ENCODE measurements around the gene IGF2BP3. TPM values are rescaled to one million over a fixed set of nuclear protein-coding genes. Genes with fewer than 3 reads are reported as not detected.
A peak's percentile ranks its signal among the peaks of the same experiment; 100 is the strongest.

Gene IGF2BP3
- total RNA-seq, 1 donor from 2014 or later = 44.0 TPM

- TF ChIP-seq, protein P1, sequence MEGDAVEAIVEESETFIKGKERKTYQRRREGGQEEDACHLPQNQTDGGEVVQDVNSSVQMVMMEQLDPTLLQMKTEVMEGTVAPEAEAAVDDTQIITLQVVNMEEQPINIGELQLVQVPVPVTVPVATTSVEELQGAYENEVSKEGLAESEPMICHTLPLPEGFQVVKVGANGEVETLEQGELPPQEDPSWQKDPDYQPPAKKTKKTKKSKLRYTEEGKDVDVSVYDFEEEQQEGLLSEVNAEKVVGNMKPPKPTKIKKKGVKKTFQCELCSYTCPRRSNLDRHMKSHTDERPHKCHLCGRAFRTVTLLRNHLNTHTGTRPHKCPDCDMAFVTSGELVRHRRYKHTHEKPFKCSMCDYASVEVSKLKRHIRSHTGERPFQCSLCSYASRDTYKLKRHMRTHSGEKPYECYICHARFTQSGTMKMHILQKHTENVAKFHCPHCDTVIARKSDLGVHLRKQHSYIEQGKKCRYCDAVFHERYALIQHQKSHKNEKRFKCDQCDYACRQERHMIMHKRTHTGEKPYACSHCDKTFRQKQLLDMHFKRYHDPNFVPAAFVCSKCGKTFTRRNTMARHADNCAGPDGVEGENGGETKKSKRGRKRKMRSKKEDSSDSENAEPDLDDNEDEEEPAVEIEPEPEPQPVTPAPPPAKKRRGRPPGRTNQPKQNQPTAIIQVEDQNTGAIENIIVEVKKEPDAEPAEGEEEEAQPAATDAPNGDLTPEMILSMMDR (IDR thresholded peaks at IDR 0.05; ENCODE audit: insufficient read depth, low read length, poor library complexity, severe bottlenecking) = no peak
- H3K36me3 ChIP-seq (ENCODE audit: control insufficient read depth, insufficient read depth, low read length) = no peaks in the 10 kb centered on the region
- H3K27me3 ChIP-seq (ENCODE audit: control insufficient read depth, insufficient read depth, low read length) = no peaks in the 10 kb centered on the region
- no peak overlapping the region for H3K4me3 ChIP-seq (ENCODE audit: low read depth, low read length)
- no peak for DNase-seq (ENCODE audit: low read depth)
Observed at GRCh38 chr7:23476286-23477156, 6.2 kb upstream of the IGF2BP3 start.

GRCh38 chr7:23475576-23475839, 5.2 kb upstream of the IGF2BP3 start:
- DNase-seq (ENCODE audit: low read depth) = no peak
- no peak overlapping the region for H3K4me3 ChIP-seq (ENCODE audit: low read depth, low read length)
- TF ChIP-seq, protein P1 (IDR thresholded peaks at IDR 0.05; ENCODE audit: insufficient read depth, low read length, poor library complexity, severe bottlenecking) = no peak

GRCh38 chr7:23474829-23475575, 4.7 kb upstream of the IGF2BP3 start:
- TF ChIP-seq, protein P1 (IDR thresholded peaks at IDR 0.05; ENCODE audit: insufficient read depth, low read length, poor library complexity, severe bottlenecking) = no peak
- Histone ChIP-seq H3K27me3 (ENCODE audit: control insufficient read depth, insufficient read depth, low read length) (no peaks in the 10 kb centered on the region), H3K4me3 (ENCODE audit: low read depth, low read length) (peak overlapping the region; percentile 74), H3K36me3 (ENCODE audit: control insufficient read depth, insufficient read depth, low read length) (no peaks in the 10 kb centered on the region)
- no peak for DNase-seq (ENCODE audit: low read depth)

More at GRCh38 chr7:23475576-23475839, 5.2 kb upstream of the IGF2BP3 start:
- Histone ChIP-seq H3K27me3 (ENCODE audit: control insufficient read depth, insufficient read depth, low read length) (no peaks in the 10 kb centered on the region), H3K36me3 (ENCODE audit: control insufficient read depth, insufficient read depth, low read length) (no peaks in the 10 kb centered on the region)

GRCh38 chr7:23474094-23474828, 4.0 kb upstream of the IGF2BP3 start:
- Histone ChIP-seq H3K4me3 (ENCODE audit: low read depth, low read length) (peak overlapping the region; percentile 74), H3K27me3 (ENCODE audit: control insufficient read depth, insufficient read depth, low read length) (no peaks in the 10 kb centered on the region), H3K36me3 (ENCODE audit: control insufficient read depth, insufficient read depth, low read length) (no peaks in the 10 kb centered on the region)
- DNase-seq (ENCODE audit: low read depth) = peak; percentile 81
- TF ChIP-seq, protein P1 (IDR thresholded peaks at IDR 0.05; ENCODE audit: insufficient read depth, low read length, poor library complexity, severe bottlenecking) = no peak

DNA sequence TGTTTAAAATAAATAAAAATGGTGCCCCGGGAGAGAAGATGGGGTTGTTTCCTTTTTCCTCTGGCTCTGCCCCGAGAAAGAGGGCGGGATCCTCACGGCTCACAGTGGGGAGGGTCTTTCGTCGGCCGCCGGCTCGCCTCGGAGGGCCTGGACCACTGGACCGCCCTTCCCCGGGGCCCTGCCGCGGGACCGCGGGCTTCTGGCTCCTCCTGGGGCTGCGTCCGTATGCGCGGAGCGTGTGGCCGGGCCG, 3.5 kb upstream of the IGF2BP3 start:
- no peak for DNase-seq (ENCODE audit: low read depth)
- Histone ChIP-seq H3K27me3 (ENCODE audit: control insufficient read depth, insufficient read depth, low read length) (no peaks in the 10 kb centered on the region), H3K36me3 (ENCODE audit: control insufficient read depth, insufficient read depth, low read length) (no peaks in the 10 kb centered on the region), H3K4me3 (ENCODE audit: low read depth, low read length) (peak overlapping the region; percentile 74)
- TF ChIP-seq, protein P1 (IDR thresholded peaks at IDR 0.05; ENCODE audit: insufficient read depth, low read length, poor library complexity, severe bottlenecking) = no peak

Data from kidney epithelial cell (primary cell).